Kidney epithelial cell (primary cell): ENCODE data around the gene HOATZ. TPM values are rescaled to one million over a fixed set of nuclear protein-coding genes. Genes with fewer than 3 reads are reported as not detected.

Source experiments
- DNase-seq: peaks from one replicate; pipeline ENCODE4 v3.0.0-alpha.2; 2010; ENCODE audit warnings: low read depth
- H3K27me3 ChIP-seq: 2 replicates; pipeline ENCODE4 v1.6.0; 2011; ENCODE audit warnings: low read length; ENCODE audit not compliant: control insufficient read depth, insufficient read depth
- H3K36me3 ChIP-seq: 2 replicates; pipeline ENCODE4 v1.5.1; 2011; ENCODE audit warnings: low read length; ENCODE audit not compliant: control insufficient read depth, insufficient read depth
- H3K4me3 ChIP-seq: 2 replicates; pipeline ENCODE4 v1.5.1; 2011; ENCODE audit warnings: low read depth, mild to moderate bottlenecking, control low read depth, low read length
- total RNA-seq: library from RNA; depleted of rRNA; stranded (reverse); fragments of >200 nt; gene quantifications from 2 replicates; pipeline ENCODE4 v1.2.3, GENCODE V29; 2015
- TF ChIP-seq, protein P1 (sequence below): IDR thresholded peaks from 2 replicates; pipeline ENCODE4 v1.5.1; 2011; ENCODE audit warnings: mild to moderate bottlenecking, moderate library complexity, low read length, control low read depth, inconsistent platforms; ENCODE audit not compliant: insufficient read depth, poor library complexity, severe bottlenecking

Gene HOATZ
- total RNA-seq, 1 donor from 2014 or later: not detected

- TF ChIP-seq, protein P1, sequence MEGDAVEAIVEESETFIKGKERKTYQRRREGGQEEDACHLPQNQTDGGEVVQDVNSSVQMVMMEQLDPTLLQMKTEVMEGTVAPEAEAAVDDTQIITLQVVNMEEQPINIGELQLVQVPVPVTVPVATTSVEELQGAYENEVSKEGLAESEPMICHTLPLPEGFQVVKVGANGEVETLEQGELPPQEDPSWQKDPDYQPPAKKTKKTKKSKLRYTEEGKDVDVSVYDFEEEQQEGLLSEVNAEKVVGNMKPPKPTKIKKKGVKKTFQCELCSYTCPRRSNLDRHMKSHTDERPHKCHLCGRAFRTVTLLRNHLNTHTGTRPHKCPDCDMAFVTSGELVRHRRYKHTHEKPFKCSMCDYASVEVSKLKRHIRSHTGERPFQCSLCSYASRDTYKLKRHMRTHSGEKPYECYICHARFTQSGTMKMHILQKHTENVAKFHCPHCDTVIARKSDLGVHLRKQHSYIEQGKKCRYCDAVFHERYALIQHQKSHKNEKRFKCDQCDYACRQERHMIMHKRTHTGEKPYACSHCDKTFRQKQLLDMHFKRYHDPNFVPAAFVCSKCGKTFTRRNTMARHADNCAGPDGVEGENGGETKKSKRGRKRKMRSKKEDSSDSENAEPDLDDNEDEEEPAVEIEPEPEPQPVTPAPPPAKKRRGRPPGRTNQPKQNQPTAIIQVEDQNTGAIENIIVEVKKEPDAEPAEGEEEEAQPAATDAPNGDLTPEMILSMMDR: no peak
- no peaks in the 10 kb centered on the region for H3K36me3 ChIP-seq
- no peak overlapping the region for H3K4me3 ChIP-seq
- H3K27me3 ChIP-seq: no peaks in the 10 kb centered on the region
- DNase-seq: no peak
These were observed 6.6 kb downstream of the HOATZ start for GRCh38 chr11:111521135-111521534.

DNA sequence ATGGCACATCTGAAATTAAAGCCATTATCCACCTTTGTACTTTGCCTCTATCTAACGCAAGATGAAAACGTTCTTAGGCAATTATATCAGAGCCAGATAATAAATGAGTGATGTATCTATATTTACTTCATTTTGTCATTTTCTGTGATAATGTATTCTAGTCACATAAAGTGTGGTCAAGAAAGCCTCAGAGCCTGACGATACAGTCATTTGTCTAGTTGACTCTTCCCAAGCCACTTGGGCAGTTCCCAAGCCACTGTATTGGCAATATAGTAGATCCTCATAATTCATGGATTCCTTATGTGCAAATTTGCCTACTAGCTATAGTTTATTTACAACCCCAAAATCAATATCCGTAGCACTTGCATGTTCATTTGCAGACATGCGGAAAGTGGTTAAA is 7.8 kb downstream of the HOATZ start:
- Histone ChIP-seq H3K27me3 (no peaks in the 10 kb centered on the region), H3K4me3 (no peak overlapping the region), H3K36me3 (no peaks in the 10 kb centered on the region)
- TF ChIP-seq, protein P1: no peak
- no peak for DNase-seq

GRCh38 chr11:111523343-111523742 is 8.8 kb downstream of the HOATZ start:
- Histone ChIP-seq H3K36me3 (no peaks in the 10 kb centered on the region), H3K4me3 (no peak overlapping the region), H3K27me3 (no peaks in the 10 kb centered on the region)
- TF ChIP-seq, protein P1: no peak
- no peak for DNase-seq

- Histone ChIP-seq H3K27me3 (no peaks in the 10 kb centered on the region), H3K4me3 (no peak overlapping the region), H3K36me3 (no peaks in the 10 kb centered on the region)
- TF ChIP-seq, protein P1: no peak
- DNase-seq: no peak
These were observed 9.5 kb downstream of the HOATZ start for GRCh38 chr11:111524056-111524455.

- TF ChIP-seq, protein P1: no peak
- no peak for DNase-seq
- Histone ChIP-seq H3K27me3 (no peaks in the 10 kb centered on the region), H3K4me3 (no peak overlapping the region), H3K36me3 (no peaks in the 10 kb centered on the region)
These were observed 10.9 kb downstream of the HOATZ start for GRCh38 chr11:111525456-111525855.

- Histone ChIP-seq H3K36me3 (no peaks in the 10 kb centered on the region), H3K27me3 (no peaks in the 10 kb centered on the region), H3K4me3 (no peak overlapping the region)
- peak; percentile 50 for DNase-seq
- TF ChIP-seq, protein P1: no peak
These were observed 11.9 kb downstream of the HOATZ start for GRCh38 chr11:111526501-111526900.
